Hematopoietic multipotent progenitor cell treated with erythropoietin and hydrocortisone succinate and interleukin-3 and kit ligand, for 4 days (in vitro differentiated cells): Measurements from ENCODE around the gene STK32B.

ENCODE experiments used
- DNase-seq: peaks from one replicate; pipeline ENCODE4 v3.0.0-alpha.2; 2015

Gene STK32B

GRCh38 chr4:5371415-5372190 is 320.3 kb downstream of the STK32B start:
- no peak for DNase-seq

- DNase-seq, result no peak
Observed at GRCh38 chr4:5372198-5372597, 320.9 kb downstream of the STK32B start.

GRCh38 chr4:5373327-5373726 is 322.0 kb downstream of the STK32B start:
- DNase-seq, result no peak

GRCh38 chr4:5374592-5374991 is 323.3 kb downstream of the STK32B start:
- DNase-seq, result no peak

GRCh38 chr4:5374994-5375393 is 323.7 kb downstream of the STK32B start:
- no peak for DNase-seq

GRCh38 chr4:5376015-5376414 is 324.7 kb downstream of the STK32B start:
- no peak for DNase-seq

- peak; percentile 54 for DNase-seq
Observed at GRCh38 chr4:5378002-5378401, 326.7 kb downstream of the STK32B start.

- no peak for DNase-seq
Observed at GRCh38 chr4:5379895-5380294, 328.6 kb downstream of the STK32B start.

GRCh38 chr4:5381961-5382441 is 330.7 kb downstream of the STK32B start:
- DNase-seq, result no peak

- no peak for DNase-seq
Observed at GRCh38 chr4:5383191-5383980, 332.1 kb downstream of the STK32B start.

- peak; percentile 69 for DNase-seq
Observed at GRCh38 chr4:5385741-5386311, 334.5 kb downstream of the STK32B start.

- DNase-seq, result no peak
Observed at GRCh38 chr4:5386921-5387320, 335.6 kb downstream of the STK32B start.

GRCh38 chr4:5387457-5387856 is 336.2 kb downstream of the STK32B start:
- peak; percentile 33 for DNase-seq

GRCh38 chr4:5389756-5390310 is 338.6 kb downstream of the STK32B start:
- no peak for DNase-seq

GRCh38 chr4:5391492-5391891 is 340.2 kb downstream of the STK32B start:
- DNase-seq, result no peak

- DNase-seq, result no peak
Observed at GRCh38 chr4:5393911-5394513, 342.7 kb downstream of the STK32B start.

GRCh38 chr4:5395781-5396180 is 344.5 kb downstream of the STK32B start:
- no peak for DNase-seq

GRCh38 chr4:5398056-5398455 is 346.8 kb downstream of the STK32B start:
- DNase-seq, result no peak

GRCh38 chr4:5399124-5399523 is 347.8 kb downstream of the STK32B start:
- DNase-seq, result no peak

GRCh38 chr4:5399790-5400421 is 348.6 kb downstream of the STK32B start:
- peak; percentile 44 for DNase-seq

GRCh38 chr4:5403746-5404497 is 352.6 kb downstream of the STK32B start:
- no peak for DNase-seq

GRCh38 chr4:5409237-5409636 is 358.0 kb downstream of the STK32B start:
- no peak for DNase-seq
